Kasumi-1 (cell line): ENCODE measurements around the gene BECN2.

Source experiments
- DNase-seq, 2 experiments: peaks; one replicate each; lab custom pipeline; 2025; lab: John Stamatoyannopoulos, UW

BECN2 gene

GRCh38 chr1:241957692-241958494 lies at the start of gene BECN2:
Gene BECN2 (plus strand): TSS chr1:241957767. CDS start chr1:241957767, 0 bp downstream.
- DNase-seq: no peak

GRCh38 chr1:241916196-241916595 lies 41.4 kb upstream of the BECN2 start:
- DNase-seq: no peak

GRCh38 chr1:241917487-241917886 lies 40.1 kb upstream of the BECN2 start:
- DNase-seq: no peak

GRCh38 chr1:241918879-241919278 lies 38.7 kb upstream of the BECN2 start:
- no peak for DNase-seq

- DNase-seq: no peak
These were observed 33.3 kb upstream of the BECN2 start for GRCh38 chr1:241924080-241924808.

- no peak for DNase-seq
These were observed 31.4 kb upstream of the BECN2 start for GRCh38 chr1:241926141-241926540.

GRCh38 chr1:241927321-241927720 lies 30.2 kb upstream of the BECN2 start:
- DNase-seq: no peak

- no peak for DNase-seq
These were observed 24.7 kb upstream of the BECN2 start for GRCh38 chr1:241932845-241933244.

GRCh38 chr1:241934201-241934848 lies 23.2 kb upstream of the BECN2 start:
- no peak for DNase-seq

- no peak for DNase-seq
These were observed 22.7 kb upstream of the BECN2 start for GRCh38 chr1:241934866-241935265.

- DNase-seq: no peak
These were observed 17.8 kb upstream of the BECN2 start for GRCh38 chr1:241939798-241940197.

GRCh38 chr1:241942738-241943137 lies 14.8 kb upstream of the BECN2 start:
- DNase-seq: no peak

- DNase-seq: no peak
These were observed 13.3 kb upstream of the BECN2 start for GRCh38 chr1:241944300-241944699.

GRCh38 chr1:241947354-241947753 lies 10.2 kb upstream of the BECN2 start:
- no peak for DNase-seq

- DNase-seq: no peak
These were observed 7.2 kb upstream of the BECN2 start for GRCh38 chr1:241950390-241950789.

- no peak for DNase-seq
These were observed 4.6 kb downstream of the BECN2 start for GRCh38 chr1:241962153-241962552.

- DNase-seq: no peak
These were observed 6.2 kb downstream of the BECN2 start for GRCh38 chr1:241963722-241964121.

- peak in 1 of 2 experiments; percentile 2 for DNase-seq
These were observed 7.1 kb downstream of the BECN2 start for GRCh38 chr1:241964550-241965282.

- DNase-seq: no peak
These were observed 11.0 kb downstream of the BECN2 start for GRCh38 chr1:241968611-241969010.

- DNase-seq: no peak
These were observed 15.3 kb downstream of the BECN2 start for GRCh38 chr1:241972703-241973369.

- DNase-seq: no peak
These were observed 18.7 kb downstream of the BECN2 start for GRCh38 chr1:241976229-241976628.

GRCh38 chr1:241979071-241979470 lies 21.5 kb downstream of the BECN2 start:
- no peak for DNase-seq
